AML-193 (cell line): ENCODE measurements around the gene COL9A2.

Experiments used
- DNase-seq, 2 experiments: peaks; one replicate each; lab custom pipeline; 2025; lab: John Stamatoyannopoulos, UW

The COL9A2 gene

DNA sequence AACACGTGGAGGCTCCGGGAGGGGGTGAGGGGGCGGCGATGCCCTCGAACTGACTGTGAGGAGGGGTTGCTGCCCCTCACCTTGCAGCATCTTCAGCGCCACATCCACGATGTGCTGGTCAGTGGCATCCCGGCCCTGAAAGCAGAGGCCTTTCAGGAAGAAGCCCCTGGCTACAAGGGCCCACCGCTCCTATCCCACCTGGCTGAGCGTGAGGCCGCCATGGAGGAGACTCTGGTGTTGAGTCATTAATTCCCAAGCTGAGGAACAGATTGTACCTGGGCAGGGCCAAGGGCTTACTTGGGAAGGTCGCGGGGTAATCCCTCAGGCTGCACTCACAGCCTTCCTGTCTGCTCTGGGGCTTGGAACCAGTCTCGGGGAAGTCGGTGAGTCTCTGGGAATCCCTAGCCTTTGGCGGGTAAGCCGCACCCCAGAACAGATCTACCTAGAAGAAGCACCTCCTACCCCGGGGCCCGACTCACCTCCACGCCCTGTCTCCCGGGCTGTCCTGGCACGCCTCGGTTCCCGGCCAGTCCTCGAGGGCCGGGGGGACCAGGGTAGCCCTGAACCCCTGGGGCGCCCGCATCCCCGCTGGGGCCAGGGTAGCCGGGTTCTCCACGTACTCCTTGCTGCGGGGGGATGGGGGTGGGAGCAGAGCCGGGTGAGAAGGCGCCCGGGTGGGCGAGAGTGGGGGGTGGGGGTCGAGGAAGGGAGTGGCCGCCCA, 13.9 kb downstream of the COL9A2 start:
- no peak for DNase-seq

DNA sequence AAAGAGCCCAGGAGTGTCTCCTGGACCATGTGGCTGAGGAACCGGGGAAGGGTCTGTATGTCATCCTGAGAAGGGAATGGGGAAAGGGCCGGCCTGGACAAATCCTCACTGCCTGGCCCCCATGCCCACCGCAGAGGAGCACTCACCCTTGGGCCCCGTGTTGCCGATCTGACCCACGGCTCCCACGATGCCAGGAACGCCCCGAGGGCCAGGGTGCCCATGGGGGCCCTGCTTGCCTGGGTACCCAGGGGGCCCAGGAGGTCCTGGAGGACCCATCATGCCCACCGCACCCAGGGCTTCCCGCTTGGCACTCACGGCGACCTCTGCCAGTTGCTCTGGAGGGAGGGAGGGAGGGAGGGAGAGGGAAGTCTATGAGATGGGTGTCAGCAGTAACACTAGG, 14.6 kb downstream of the COL9A2 start:
- no peak for DNase-seq

DNA sequence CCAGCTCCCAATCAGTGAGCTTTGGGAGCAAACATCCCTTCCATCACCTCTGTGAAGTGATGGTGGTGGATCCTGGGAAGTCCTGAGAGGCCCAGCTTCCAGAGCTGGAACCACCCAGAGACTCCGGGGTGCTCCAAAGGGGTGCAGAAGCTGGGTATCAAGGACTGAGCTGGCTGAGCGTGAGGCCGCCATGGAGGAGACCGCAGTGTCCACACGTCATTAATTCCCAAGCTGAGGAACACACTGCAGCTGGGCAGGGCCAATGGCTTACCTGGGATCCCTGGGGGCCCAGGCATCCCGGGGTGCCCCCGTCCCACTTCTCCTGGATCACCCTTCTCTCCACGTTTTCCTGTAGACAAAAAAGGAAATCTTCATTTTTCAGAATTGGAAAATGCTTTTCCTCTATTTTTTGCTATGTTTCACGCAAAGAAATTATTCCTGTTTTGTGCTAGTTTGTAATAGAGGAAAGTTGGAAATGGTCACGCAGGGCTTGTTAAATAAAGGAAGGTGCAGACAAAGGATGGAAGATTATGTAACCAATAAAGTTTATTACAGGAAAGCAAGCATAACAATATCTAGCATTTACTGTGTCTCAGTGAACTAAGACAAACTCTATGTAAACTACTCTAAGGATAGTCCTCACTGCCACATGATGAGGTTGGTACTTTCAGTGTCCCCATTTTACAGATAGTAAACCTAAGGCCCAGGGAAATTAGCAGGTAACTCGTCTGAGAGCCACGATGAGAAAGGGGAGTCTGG, 15.4 kb downstream of the COL9A2 start:
- DNase-seq = no peak

DNA sequence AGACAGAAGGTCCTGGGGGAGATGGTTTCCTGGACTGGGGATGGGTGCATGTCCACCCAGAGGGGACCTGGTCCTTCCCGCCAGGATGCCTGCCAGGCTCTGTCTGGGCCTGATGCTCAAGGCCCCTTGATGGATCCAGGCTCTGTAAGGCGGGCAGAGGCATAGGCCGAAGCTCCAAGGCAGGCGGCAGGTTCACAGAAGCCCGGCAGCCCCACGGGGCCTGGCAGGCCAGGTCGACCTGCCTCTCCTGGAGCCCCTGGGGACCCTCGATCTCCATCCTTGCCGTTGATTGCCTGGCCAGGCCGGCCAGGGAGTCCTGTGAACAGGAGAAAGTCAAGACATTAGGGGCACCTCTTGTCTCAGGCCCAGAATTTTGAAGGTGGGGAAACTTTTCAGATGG, 16.0 kb downstream of the COL9A2 start:
- DNase-seq = no peak

DNA sequence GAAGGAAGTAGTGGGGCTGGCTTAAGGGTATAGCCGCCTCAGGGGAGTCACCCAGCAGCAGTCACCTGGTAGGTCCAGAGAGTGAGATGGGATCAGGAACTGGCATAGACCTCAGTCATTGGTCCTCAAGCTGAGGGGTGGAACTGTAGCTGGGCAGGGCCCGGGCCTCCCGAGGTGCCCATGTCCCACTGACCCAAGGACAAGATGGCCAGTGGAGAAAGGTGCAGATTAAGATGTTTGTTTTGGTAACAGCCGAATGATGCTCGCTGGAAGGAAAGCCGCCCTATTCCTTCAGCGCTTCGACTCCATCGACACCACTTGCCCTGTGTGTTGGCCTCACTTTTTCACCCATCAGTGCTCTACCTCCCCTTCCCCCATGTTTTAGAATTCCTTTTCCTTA, 16.4 kb downstream of the COL9A2 start:
- no peak for DNase-seq

DNA sequence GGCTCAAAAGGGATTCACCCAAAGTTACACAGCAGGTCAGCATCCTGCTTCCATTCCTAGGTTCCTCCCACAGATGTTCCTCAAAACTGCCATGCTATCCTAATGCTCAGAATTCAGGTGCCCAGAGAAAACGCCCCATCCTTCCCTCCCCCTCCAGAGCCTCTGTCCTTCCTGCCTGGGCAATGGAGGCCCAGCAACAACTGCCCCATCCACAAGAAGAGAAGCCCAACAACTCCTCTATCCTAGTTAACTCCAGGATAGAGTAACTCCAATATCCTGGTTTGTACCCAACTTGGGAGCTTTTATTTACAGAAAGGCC, 16.9 kb downstream of the COL9A2 start:
- DNase-seq = no peak

DNA sequence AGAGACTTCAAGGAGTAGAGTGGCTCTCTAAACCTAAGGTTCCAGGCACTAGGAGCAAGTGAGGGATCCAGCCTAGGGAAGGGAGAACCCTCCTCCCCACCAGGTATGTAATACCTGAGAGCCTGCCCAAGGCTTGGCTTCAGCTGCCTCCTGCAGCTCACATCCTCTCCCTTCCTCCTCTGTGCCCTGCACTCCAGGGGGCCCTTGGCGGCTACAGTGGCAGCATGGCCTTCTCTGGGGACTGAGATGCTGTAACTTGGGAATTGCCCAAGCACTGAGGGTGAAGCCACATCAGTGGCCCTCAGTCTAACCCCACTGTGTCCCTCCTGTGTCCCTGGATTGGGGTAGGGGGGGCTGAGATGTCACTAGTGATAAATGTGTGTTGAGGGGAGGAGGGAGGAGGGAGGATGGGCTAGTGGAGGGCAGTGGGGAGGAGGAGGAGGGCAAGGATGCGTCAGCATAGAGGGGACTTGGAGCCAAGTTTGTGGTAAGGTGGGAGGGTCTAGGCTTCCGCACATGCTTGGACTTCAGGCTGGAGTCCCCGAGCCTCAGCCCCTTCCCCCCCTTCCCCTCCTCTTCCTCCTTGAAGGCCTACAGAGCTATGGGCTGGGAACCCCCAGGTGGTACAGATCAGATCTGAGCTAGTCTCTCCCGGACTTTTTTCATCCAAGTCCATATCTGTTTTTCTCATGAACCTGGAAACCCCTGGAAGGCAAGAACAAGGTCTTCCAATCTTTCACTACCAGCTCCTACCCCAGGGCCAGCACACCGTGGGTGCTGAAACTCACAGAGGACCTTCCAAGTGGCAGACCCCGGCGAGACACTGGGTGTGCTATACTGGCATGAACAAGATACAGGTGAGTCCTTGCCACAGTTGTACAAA, 17.5 kb downstream of the COL9A2 start:
- no peak for DNase-seq

DNA sequence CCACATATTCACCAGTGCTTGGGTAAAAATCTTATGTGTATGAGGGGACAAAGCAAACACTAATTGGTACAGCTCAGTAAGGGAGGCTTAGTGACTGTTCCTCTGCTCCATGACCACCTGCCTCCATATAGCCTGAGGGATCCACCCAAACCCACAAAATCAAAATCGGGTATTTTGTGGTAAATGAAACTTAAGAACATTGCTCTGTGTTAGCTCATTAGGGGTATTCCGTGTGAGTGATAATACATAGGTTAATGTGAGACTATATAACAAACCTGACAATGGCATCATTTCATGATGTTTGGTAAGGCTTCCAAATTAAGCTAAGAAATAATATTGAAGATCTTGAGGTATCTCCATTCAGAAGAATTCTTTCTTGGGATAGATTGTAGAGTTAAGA, 25.8 kb downstream of the COL9A2 start:
- no peak for DNase-seq

DNA sequence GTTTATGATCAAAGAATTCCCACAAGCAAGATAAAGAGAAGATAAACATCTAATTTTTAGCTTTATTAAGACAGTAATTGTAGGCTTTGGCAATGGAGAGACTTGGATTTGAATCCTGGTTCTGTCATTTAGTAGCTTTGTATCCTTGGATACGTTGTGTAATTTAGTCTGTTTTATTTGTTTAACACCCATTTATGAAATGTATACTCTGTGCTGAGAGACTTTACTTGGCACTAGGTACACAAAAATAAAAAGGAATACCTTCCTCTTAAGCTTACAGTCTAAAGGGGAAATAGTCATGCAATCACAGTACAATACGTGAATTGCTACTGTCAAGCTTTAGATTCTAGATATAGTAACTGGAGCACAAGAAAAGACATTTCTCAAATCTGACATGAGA, 35.2 kb downstream of the COL9A2 start:
- no peak for DNase-seq

DNA sequence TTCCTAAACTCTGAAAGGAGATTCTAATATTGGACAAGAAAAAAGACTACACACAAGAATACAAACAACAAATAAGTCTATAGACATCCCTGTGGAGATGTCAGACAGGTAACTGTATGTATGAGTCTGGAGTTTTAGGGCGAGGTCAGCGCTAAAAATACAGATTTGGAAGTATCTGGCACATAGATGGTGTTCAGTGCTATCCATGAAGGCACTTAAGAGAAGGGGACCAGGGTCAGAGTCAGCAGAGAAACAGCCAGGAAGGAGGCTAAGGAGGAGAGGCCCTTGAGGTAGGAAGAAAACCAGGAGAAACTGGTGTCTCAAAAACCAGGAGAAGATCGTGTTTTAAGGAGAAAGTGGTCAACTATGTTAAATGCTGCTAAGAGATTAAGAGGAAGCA, 41.0 kb downstream of the COL9A2 start:
- no peak for DNase-seq

DNA sequence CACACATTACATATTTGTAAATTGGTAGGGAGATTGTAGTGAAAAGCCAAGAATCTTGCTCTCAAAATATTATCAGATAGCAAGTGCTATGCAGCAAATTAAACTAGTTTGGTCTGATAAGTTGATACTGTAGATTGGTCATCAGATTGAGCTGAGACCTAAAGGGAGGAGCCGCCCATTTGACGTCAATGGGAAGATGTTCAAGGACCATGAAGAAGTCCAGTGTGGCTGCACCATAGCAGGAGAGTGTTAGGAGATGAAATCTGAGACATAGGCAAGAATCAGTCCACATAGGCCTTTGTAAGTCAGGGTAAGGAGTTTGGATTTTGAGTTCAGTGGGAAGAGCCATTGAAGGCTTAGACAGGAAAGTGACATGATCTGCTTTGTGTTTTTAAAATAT, 42.8 kb downstream of the COL9A2 start:
- no peak for DNase-seq

DNA sequence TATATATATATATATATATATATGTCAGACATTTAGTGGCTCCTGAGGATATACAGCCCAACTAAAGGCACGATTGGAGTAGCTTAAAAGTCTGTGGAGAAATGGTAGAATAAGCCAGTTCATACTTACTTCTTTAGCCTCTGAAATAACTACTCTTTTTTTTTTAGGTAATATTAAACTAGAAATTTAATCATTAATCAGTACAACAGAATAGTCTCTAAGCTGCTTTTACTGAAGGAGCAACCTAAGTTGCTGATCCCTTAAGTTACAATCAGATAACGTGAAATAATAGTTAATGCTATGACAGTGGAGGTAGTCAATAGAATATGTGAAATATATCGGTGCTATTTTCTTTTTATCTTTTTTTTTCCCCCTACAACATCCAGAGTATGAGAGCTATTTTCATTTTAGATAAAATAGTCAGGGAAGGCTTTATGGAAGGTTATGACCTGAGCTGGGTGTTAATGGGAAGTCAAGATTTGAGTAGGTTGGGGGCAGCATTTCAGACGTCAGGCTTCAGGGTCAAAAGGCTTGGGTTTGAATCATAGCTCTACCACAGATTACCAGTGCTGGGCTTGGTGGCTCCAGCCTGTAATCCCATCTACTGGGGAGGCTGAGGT, 43.4 kb downstream of the COL9A2 start:
- no peak for DNase-seq

DNA sequence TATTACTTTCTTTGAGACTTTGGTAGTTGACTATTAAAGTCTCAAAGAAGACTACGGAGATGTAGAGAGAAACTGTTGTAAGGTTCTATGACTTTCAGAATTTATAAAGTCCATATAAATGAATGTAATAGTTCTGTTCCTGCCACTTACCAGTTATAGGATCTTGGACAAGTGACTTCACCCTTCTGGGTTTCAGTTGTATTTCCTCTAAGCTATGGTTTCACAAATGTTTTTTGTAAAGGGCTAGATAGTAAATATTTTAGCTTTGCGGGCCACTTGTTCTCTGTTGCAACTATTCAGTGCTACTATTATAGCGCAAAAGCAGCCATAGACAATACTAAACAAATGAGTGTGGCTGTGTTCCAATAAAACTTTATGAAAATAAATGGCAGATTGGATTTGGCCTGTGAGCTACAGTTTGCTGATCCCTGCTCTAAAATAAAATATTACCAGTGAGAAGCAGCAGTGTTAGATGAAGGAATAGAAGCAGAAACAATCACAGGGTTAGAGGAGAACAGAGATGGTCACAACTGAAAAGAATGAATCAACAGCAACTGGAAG, 44.4 kb downstream of the COL9A2 start:
- no peak for DNase-seq

DNA sequence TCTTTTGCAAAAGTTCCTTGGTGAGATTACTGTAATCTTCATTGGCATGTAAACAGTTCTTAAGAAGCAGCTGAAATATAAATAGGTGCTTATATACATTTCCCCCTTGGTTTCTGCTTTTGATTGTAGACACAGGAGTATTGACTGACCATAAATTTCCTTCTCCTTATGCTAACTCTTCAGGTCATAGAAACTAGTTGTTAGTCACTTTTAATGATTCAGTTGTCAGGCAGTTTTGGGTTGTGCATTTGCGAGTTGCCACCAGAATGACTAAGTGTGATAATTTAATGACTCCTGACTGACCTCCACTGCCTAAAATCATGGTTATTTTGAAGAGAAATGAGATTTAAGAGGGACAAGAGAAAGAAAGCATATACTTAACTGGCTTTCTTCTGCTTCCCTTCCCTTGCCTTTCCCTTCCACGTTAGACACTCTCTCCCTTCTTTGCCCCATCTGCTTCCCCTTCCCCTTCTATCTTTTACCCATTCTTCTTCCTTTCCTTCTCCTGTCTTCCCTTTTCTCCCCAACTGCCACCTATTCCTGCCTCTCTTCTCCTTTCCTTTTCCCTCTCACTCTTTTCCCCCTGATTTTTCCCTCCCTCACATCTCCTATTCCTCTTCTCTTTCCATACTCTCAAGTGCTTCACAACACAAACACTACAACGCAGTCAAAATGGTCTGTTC, 46.8 kb downstream of the COL9A2 start:
- DNase-seq = no peak

DNA sequence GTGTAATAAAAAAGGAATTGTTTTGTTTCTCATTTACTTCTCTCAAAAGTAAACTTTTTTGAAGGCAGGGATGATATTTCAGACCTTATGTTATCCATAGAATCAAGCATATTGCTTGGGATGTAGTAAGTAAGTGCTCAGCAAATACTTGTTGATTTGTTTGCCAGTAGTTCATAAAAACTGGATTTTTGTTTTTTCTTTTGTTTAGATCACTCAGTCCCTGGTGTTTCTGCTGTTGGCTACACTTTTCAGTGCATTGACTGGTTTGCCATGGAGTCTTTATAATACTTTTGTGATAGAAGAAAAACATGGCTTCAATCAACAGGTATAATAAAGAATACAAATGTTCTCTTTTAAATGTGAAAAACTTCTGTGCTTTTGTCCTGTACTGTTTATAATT, 48.9 kb downstream of the COL9A2 start:
- DNase-seq = no peak

DNA sequence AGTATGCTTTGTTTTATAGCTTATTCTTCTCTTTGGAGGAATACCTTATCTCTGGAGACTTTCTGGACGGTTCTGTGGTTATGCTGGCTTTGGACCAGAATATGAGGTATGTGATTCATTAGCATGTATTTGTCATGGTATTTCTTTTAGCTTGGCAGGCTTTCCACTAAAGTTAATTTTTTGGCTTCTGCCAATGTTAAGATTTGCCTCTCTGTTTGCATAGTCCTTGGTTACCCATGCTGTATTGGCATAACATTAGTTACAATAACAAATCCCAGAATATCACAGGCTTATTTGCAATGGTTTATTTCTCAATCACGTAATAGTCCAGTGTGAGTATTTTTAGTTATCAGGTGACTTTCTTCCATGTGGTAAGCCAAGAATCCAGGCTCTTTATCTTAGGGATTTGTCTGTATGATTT, 49.3 kb downstream of the COL9A2 start:
- DNase-seq = no peak

DNA sequence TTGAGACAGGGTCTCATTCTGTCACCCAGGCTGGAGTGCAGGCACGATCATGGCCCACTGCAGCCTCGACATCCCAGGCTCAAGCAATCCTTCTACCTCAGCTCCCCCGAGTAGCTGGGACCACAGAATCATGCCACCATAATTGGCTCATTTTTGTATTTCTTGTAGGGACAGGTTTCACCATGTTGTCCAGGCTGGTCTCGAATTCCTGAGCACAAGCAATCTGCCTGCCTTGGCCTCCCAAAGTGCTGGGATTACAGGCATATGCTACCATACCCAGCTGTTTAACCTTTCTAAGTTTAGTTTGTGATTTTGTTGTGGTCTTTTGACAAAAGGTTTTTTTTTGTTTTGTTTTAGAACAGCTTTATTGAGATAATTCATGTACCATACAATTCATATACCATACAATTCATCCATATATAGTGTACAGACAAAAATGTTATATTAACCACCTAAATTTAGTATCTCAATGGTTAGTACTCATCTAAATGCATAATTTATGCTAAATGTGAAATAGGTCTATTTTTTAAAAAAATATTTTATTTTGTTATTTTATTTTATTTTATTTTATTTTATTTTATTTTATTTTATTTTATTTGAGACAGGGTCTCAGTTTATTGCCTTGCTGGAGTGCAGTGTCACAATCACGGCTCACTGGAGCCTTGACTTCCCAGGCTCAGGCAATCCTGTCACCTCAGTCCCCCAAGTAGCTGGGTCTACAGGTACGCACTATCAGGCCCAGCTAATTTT, 50.1 kb downstream of the COL9A2 start:
- no peak for DNase-seq

DNA sequence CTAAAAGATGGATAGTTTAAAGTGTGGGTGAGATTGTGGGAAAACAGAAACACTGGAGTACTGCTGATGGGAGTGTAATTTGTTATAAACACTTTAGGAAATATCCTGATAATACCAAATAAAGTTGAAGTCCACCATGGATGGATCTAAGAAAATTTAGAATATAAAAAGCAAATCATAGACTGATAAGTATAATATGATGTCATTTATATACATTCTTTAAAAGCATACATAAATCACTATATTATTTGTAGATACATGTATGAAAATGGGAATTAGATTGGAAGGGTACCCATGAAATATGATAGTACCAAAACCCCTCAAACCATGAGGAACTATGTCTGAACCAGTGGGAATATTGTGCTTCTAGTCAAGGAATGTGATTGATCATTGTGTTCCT, 51.2 kb downstream of the COL9A2 start:
- DNase-seq = no peak

DNA sequence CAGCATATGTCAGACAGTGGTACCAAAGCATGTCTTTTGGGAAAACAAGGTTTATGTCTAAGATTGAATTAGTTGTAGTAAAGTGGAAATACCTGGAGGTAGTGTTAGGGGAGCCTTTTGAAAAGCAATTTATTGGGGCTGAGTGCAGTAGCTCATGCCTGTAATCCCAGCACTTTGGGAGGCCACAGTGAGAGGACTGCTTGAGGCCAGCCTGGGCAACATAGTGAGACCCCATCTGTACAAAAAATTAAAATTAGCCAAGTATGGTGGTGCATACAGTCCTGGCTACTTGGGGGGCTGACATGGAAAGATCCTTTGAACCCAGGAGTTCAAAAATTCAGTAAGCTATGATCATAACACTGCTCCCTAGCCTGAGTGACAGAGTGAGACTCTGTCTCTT, 51.8 kb downstream of the COL9A2 start:
- DNase-seq = no peak

DNA sequence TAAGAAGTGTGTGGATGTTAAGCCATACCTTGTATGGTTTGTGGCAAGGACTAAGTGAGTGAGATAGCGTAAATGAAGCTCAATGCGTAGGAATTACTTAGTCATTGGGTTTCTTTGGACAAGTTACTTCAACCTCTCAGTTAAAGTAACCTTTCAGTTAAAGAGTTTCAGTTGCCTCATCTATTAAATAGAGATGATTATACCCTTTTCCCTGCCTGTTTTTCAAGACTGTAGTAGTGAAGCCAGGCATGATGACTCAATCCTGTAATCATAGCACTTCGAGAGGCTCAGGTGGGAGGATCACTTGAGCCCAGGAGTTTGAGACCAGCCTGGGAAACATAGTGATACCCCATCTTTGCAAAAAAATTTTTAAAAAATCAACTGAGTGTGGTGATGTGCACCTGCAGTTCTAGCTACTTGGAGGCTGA, 52.7 kb downstream of the COL9A2 start:
- DNase-seq = no peak

DNA sequence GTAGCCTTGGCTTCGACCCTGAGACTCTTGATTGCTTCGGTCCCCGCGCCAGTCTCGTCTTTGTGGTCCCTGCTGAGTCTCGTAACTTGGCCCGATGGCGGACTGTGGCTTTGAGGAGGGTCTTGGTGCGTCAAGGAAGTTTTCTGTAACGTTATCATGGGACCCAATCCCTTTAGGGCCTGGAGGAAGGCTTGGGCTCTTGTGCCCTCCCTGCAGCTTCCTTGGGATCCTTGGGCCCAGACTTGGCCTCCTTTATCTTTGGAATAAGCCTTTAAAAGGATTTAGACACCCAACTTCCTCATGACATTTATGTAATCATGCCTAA, 58.7 kb downstream of the COL9A2 start:
- DNase-seq = no peak
